ENCODE data around the gene GUCA1C.

DNA sequence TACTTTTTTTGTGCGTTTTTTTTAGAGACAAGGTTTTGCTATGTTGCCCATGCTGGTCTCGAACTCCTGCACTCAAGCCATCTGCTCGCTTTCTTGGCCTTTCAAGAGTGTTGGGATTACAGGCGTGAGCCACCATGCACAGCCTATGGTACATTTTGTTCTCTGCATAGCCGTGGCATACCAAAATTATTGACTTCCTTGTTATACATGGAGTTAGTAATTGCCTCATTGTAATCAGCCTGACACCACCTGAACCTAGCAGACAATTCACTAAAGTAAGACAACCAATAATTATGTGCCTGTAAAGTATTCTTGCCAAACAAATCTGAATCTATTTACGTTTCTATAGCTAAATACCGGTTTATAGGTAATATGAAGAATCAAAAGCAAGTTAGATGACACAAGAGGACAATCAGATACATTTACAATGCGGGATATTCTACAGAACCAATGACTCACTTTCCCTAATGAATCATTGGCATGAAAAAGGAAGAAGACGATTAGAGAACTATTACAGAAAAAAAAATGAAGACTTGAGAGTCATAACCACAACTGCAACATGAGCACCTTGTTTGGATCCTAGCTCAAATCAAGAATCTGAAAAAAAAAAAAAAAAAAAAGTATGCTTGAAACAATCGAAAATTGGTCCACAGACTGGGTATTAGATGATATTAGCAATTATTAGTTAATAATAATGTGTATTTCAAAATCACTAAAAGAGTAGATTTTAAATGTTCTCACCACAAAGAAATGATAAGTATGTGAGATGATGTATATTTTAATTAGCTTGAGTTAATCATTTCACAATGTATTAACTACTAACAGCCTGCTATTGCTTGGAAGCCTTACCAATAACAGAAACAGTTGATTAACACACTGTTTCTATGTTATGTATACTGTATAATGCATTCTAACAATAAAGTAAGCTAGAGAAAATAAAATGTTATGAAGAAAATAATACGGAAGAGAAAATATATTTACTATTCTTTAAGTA lies 7.1 kb downstream of the GUCA1C start:
- TF ChIP-seq, protein P1, sequence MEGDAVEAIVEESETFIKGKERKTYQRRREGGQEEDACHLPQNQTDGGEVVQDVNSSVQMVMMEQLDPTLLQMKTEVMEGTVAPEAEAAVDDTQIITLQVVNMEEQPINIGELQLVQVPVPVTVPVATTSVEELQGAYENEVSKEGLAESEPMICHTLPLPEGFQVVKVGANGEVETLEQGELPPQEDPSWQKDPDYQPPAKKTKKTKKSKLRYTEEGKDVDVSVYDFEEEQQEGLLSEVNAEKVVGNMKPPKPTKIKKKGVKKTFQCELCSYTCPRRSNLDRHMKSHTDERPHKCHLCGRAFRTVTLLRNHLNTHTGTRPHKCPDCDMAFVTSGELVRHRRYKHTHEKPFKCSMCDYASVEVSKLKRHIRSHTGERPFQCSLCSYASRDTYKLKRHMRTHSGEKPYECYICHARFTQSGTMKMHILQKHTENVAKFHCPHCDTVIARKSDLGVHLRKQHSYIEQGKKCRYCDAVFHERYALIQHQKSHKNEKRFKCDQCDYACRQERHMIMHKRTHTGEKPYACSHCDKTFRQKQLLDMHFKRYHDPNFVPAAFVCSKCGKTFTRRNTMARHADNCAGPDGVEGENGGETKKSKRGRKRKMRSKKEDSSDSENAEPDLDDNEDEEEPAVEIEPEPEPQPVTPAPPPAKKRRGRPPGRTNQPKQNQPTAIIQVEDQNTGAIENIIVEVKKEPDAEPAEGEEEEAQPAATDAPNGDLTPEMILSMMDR (IDR thresholded peaks at IDR 0.05 in 2 of 3, conservative IDR thresholded peaks at IDR 0.05 in 1 of 3; ENCODE audit: control insufficient read depth in 2 of 3, extremely low read depth in 1 of 3, insufficient read depth in 1 of 3, low read depth in 3 of 3, low read length in 3 of 3): no peak
- TF ChIP-seq POLR2AphosphoS5 (IDR thresholded peaks at IDR 0.05; ENCODE audit: low read length): no peak
- TF ChIP-seq, protein P2, sequence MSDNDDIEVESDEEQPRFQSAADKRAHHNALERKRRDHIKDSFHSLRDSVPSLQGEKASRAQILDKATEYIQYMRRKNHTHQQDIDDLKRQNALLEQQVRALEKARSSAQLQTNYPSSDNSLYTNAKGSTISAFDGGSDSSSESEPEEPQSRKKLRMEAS (IDR thresholded peaks at IDR 0.05; ENCODE audit: low read depth, low read length): no peak
- TF ChIP-seq POLR2AphosphoS2 (IDR thresholded peaks at IDR 0.05; ENCODE audit: low read depth, low read length): no peak
- TF ChIP-seq POLR2A (IDR thresholded peaks at IDR 0.05; ENCODE audit: low read depth, low read length): no peak
- no peak for TF ChIP-seq EZH2 (IDR thresholded peaks at IDR 0.05; ENCODE audit: borderline replicate concordance, control insufficient read depth, low read depth, low read length)
- no peak for TF ChIP-seq ZNF687 (IDR thresholded peaks at IDR 0.05)
- TF ChIP-seq ZNF274 (IDR thresholded peaks at IDR 0.05; ENCODE audit: insufficient read depth, insufficient read length): no peak
- no peak for TF ChIP-seq YY1 (IDR thresholded peaks at IDR 0.05; ENCODE audit: low read depth, low read length)
- no peak for TF ChIP-seq KDM1A (IDR thresholded peaks at IDR 0.05; ENCODE audit: borderline replicate concordance)
- TF ChIP-seq, protein P3, sequence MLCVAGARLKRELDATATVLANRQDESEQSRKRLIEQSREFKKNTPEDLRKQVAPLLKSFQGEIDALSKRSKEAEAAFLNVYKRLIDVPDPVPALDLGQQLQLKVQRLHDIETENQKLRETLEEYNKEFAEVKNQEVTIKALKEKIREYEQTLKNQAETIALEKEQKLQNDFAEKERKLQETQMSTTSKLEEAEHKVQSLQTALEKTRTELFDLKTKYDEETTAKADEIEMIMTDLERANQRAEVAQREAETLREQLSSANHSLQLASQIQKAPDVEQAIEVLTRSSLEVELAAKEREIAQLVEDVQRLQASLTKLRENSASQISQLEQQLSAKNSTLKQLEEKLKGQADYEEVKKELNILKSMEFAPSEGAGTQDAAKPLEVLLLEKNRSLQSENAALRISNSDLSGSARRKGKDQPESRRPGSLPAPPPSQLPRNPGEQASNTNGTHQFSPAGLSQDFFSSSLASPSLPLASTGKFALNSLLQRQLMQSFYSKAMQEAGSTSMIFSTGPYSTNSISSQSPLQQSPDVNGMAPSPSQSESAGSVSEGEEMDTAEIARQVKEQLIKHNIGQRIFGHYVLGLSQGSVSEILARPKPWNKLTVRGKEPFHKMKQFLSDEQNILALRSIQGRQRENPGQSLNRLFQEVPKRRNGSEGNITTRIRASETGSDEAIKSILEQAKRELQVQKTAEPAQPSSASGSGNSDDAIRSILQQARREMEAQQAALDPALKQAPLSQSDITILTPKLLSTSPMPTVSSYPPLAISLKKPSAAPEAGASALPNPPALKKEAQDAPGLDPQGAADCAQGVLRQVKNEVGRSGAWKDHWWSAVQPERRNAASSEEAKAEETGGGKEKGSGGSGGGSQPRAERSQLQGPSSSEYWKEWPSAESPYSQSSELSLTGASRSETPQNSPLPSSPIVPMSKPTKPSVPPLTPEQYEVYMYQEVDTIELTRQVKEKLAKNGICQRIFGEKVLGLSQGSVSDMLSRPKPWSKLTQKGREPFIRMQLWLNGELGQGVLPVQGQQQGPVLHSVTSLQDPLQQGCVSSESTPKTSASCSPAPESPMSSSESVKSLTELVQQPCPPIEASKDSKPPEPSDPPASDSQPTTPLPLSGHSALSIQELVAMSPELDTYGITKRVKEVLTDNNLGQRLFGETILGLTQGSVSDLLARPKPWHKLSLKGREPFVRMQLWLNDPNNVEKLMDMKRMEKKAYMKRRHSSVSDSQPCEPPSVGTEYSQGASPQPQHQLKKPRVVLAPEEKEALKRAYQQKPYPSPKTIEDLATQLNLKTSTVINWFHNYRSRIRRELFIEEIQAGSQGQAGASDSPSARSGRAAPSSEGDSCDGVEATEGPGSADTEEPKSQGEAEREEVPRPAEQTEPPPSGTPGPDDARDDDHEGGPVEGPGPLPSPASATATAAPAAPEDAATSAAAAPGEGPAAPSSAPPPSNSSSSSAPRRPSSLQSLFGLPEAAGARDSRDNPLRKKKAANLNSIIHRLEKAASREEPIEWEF (IDR thresholded peaks at IDR 0.05; ENCODE audit: insufficient replicate concordance, low read depth, low read length): no peak
- TF ChIP-seq NR2C1 (IDR thresholded peaks at IDR 0.05): no peak
- TF ChIP-seq, protein P4, sequence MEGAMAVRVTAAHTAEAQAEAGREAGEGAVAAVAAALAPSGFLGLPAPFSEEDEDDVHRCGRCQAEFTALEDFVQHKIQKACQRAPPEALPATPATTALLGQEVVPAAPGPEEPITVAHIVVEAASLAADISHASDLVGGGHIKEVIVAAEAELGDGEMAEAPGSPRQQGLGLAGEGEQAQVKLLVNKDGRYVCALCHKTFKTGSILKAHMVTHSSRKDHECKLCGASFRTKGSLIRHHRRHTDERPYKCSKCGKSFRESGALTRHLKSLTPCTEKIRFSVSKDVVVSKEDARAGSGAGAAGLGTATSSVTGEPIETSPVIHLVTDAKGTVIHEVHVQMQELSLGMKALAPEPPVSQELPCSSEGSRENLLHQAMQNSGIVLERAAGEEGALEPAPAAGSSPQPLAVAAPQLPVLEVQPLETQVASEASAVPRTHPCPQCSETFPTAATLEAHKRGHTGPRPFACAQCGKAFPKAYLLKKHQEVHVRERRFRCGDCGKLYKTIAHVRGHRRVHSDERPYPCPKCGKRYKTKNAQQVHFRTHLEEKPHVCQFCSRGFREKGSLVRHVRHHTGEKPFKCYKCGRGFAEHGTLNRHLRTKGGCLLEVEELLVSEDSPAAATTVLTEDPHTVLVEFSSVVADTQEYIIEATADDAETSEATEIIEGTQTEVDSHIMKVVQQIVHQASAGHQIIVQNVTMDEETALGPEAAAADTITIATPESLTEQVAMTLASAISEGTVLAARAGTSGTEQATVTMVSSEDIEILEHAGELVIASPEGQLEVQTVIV (IDR thresholded peaks at IDR 0.05; ENCODE audit: borderline replicate concordance, partially characterized antibody): no peak

Measured in GM12878 (cell line).